SU-DHL-6 (cell line): ENCODE measurements around the gene SEBOX.

ENCODE experiments used
- EZH2phosphoT487 ChIP-seq: fragments of 200-600 bp; sonication (generic), shearing (Covaris generic); conservative IDR thresholded peaks from 2 replicates; pipeline ENCODE4 v1.6.1; 2018; ENCODE audit warnings: mild to moderate bottlenecking, antibody characterized with exemption, low read length, moderate library complexity, mixed read lengths
- TF ChIP-seq, protein P1 (sequence below): fragments of 200-600 bp; sonication (generic); IDR thresholded peaks from one replicate; pipeline ENCODE4 v1.5.1; 2017; ENCODE audit warnings: antibody characterized with exemption, mild to moderate bottlenecking, low read length, moderate library complexity; ENCODE audit not compliant: insufficient read depth, poor library complexity, severe bottlenecking

DNA sequence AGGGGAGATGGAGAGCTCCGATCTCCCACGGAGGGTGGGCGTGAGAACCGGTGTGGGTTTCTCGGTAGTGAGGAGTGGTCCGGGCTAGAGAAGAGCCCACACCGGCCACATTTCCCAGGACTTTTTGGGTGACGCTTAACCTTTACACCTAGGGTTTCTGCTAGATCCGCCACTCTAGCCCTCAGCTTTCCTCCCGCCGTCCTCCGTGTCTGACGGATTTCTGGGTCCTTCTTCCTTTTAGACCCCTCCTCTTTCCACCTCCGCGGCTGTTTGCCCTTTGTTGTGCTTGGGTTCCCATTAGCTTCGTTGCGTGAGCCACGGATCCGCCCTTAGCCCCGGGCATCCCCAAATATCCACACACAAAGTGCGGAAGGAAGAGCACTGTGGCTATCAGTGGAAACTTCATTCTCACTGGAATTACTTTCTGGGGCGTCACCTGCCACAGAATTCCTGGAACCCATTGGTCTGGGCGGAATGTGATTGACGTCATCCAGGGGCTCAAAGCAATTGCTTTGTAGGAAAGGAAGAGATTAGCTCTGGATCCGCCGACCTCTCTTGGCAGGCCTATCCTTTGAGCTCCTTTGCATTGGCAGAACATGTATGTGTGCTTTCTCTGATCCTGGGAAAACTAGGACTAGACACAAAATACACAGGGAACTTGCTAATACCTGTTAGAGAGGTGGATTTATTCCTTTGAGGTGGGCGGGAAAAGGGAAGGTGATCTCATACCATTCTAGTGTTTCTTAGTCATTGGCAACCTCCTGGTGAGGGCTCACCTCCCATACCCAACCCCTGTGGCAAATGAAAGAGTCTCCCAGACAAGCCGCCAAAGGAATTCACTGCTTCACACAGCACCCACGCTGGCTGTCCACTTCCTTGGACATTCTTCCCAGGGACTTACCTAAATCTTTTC is 28.8 kb downstream of the SEBOX start:
- TF ChIP-seq, protein P1, sequence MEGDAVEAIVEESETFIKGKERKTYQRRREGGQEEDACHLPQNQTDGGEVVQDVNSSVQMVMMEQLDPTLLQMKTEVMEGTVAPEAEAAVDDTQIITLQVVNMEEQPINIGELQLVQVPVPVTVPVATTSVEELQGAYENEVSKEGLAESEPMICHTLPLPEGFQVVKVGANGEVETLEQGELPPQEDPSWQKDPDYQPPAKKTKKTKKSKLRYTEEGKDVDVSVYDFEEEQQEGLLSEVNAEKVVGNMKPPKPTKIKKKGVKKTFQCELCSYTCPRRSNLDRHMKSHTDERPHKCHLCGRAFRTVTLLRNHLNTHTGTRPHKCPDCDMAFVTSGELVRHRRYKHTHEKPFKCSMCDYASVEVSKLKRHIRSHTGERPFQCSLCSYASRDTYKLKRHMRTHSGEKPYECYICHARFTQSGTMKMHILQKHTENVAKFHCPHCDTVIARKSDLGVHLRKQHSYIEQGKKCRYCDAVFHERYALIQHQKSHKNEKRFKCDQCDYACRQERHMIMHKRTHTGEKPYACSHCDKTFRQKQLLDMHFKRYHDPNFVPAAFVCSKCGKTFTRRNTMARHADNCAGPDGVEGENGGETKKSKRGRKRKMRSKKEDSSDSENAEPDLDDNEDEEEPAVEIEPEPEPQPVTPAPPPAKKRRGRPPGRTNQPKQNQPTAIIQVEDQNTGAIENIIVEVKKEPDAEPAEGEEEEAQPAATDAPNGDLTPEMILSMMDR, result no peak
- TF ChIP-seq EZH2phosphoT487, result no peak
